Measurements from ENCODE around the gene ESPNL. TPM values are rescaled to one million over a fixed set of nuclear protein-coding genes. Genes with fewer than 3 reads are reported as not detected.

ESPNL gene
- total and polyA plus RNA-seq, 9 of the 15 experiments (the other 6 are each of a cell fraction or from before 2014, with no cell fraction given): 0.03 to 0.09 (median 0.05) TPM; not detected in 3

DNA sequence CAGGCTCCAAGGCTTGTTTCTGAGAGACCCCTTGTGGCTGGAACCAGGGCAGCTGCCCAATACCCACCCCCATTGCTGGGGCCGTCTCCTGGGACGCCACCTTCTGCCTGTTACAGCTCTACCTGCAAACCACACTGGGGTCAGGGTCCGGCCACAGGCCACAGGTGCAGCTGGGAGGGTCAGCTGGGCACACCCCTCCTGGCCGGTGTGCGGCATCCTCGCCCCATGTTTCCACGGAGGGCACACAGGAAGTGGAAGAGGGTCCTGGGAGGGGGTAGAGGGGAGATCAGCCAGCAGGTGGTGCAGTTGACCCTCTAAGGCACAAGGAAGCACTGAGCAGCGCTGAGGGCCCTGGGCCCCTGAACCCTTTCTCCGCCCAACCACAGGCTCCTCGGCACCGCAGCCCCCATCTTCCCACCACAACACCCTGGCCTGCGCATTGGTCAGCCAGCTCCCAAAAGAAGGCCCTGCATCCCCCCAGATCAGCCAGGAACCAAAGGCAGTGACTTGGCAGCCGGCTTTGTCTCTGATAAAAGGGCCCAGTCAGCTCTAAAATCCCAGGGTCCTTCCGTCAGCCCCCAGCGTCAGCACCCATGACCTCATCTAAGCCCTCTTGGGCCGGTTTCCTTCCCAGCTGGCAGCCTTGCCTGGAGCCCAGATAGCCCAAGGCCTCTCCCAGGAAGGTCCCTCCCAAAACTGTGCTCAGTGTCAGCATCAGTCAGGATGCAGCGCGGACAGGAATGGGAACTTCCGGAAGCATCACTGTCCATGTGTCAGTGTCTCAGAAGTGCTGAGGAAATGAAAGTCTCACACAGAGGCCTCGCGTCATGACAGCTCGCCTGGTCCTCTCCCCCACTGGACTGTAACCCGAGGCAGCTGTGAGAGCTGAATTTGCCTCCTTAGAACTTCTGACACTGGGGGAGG, 60.3 kb downstream of the ESPNL start (continued):
- TF ChIP-seq, protein P1, sequence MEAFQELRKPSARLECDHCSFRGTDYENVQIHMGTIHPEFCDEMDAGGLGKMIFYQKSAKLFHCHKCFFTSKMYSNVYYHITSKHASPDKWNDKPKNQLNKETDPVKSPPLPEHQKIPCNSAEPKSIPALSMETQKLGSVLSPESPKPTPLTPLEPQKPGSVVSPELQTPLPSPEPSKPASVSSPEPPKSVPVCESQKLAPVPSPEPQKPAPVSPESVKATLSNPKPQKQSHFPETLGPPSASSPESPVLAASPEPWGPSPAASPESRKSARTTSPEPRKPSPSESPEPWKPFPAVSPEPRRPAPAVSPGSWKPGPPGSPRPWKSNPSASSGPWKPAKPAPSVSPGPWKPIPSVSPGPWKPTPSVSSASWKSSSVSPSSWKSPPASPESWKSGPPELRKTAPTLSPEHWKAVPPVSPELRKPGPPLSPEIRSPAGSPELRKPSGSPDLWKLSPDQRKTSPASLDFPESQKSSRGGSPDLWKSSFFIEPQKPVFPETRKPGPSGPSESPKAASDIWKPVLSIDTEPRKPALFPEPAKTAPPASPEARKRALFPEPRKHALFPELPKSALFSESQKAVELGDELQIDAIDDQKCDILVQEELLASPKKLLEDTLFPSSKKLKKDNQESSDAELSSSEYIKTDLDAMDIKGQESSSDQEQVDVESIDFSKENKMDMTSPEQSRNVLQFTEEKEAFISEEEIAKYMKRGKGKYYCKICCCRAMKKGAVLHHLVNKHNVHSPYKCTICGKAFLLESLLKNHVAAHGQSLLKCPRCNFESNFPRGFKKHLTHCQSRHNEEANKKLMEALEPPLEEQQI (IDR thresholded peaks at IDR 0.05): no peak
- TF ChIP-seq GABPB2 (CRISPR knock-in tag; conservative IDR thresholded peaks at IDR 0.05): no peak
- TF ChIP-seq, protein P2, sequence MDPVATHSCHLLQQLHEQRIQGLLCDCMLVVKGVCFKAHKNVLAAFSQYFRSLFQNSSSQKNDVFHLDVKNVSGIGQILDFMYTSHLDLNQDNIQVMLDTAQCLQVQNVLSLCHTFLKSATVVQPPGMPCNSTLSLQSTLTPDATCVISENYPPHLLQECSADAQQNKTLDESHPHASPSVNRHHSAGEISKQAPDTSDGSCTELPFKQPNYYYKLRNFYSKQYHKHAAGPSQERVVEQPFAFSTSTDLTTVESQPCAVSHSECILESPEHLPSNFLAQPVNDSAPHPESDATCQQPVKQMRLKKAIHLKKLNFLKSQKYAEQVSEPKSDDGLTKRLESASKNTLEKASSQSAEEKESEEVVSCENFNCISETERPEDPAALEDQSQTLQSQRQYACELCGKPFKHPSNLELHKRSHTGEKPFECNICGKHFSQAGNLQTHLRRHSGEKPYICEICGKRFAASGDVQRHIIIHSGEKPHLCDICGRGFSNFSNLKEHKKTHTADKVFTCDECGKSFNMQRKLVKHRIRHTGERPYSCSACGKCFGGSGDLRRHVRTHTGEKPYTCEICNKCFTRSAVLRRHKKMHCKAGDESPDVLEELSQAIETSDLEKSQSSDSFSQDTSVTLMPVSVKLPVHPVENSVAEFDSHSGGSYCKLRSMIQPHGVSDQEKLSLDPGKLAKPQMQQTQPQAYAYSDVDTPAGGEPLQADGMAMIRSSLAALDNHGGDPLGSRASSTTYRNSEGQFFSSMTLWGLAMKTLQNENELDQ (CRISPR knock-in tag; IDR thresholded peaks at IDR 0.05; ENCODE audit: borderline replicate concordance): no peak
- no peak for TF ChIP-seq DDX20 (tag; IDR thresholded peaks at IDR 0.05; ENCODE audit: low read depth)
- no peak for TF ChIP-seq KAT7 (CRISPR knock-in tag; IDR thresholded peaks at IDR 0.05; ENCODE audit: borderline replicate concordance)
- TF ChIP-seq POLR2AphosphoS2 (IDR thresholded peaks at IDR 0.05; ENCODE audit: low read length): no peak
- peak; percentile 44; the same call in 1 of the 2 replicates for TF ChIP-seq ZNF316 (IDR thresholded peaks at IDR 0.05)
- TF ChIP-seq, protein P3, sequence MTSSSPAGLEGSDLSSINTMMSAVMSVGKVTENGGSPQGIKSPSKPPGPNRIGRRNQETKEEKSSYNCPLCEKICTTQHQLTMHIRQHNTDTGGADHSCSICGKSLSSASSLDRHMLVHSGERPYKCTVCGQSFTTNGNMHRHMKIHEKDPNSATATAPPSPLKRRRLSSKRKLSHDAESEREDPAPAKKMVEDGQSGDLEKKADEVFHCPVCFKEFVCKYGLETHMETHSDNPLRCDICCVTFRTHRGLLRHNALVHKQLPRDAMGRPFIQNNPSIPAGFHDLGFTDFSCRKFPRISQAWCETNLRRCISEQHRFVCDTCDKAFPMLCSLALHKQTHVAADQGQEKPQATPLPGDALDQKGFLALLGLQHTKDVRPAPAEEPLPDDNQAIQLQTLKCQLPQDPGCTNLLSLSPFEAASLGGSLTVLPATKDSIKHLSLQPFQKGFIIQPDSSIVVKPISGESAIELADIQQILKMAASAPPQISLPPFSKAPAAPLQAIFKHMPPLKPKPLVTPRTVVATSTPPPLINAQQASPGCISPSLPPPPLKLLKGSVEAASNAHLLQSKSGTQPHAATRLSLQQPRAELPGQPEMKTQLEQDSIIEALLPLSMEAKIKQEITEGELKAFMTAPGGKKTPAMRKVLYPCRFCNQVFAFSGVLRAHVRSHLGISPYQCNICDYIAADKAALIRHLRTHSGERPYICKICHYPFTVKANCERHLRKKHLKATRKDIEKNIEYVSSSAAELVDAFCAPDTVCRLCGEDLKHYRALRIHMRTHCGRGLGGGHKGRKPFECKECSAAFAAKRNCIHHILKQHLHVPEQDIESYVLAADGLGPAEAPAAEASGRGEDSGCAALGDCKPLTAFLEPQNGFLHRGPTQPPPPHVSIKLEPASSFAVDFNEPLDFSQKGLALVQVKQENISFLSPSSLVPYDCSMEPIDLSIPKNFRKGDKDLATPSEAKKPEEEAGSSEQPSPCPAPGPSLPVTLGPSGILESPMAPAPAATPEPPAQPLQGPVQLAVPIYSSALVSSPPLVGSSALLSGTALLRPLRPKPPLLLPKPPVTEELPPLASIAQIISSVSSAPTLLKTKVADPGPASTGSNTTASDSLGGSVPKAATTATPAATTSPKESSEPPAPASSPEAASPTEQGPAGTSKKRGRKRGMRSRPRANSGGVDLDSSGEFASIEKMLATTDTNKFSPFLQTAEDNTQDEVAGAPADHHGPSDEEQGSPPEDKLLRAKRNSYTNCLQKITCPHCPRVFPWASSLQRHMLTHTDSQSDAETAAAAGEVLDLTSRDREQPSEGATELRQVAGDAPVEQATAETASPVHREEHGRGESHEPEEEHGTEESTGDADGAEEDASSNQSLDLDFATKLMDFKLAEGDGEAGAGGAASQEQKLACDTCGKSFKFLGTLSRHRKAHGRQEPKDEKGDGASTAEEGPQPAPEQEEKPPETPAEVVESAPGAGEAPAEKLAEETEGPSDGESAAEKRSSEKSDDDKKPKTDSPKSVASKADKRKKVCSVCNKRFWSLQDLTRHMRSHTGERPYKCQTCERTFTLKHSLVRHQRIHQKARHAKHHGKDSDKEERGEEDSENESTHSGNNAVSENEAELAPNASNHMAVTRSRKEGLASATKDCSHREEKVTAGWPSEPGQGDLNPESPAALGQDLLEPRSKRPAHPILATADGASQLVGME (CRISPR knock-in tag; IDR thresholded peaks at IDR 0.05): no peak
- no peak for TF ChIP-seq ZNF766 (CRISPR knock-in tag; conservative IDR thresholded peaks at IDR 0.05)
- TF ChIP-seq RBM17 (IDR thresholded peaks at IDR 0.05; ENCODE audit: borderline replicate concordance, low read depth, low read length): no peak
- TF ChIP-seq ZC3H8 (IDR thresholded peaks at IDR 0.05): no peak
- peak; percentile 35; the same call in 1 of the 2 replicates for TF ChIP-seq ELF1 (tag; IDR thresholded peaks at IDR 0.05)
- TF ChIP-seq ADNP (tag; IDR thresholded peaks at IDR 0.05): no peak
- TF ChIP-seq, protein P4, sequence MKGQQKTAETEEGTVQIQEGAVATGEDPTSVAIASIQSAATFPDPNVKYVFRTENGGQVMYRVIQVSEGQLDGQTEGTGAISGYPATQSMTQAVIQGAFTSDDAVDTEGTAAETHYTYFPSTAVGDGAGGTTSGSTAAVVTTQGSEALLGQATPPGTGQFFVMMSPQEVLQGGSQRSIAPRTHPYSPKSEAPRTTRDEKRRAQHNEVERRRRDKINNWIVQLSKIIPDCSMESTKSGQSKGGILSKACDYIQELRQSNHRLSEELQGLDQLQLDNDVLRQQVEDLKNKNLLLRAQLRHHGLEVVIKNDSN (CRISPR knock-in tag; IDR thresholded peaks at IDR 0.05): no peak
- TF ChIP-seq NR2F6 (CRISPR knock-in tag; IDR thresholded peaks at IDR 0.05): no peak
